AG04449 (cell line): ENCODE measurements around the gene BEX2.
"Not testable (repeated sequence)": the region's sequence is repeated elsewhere in the genome, so short reads cannot be mapped to it uniquely, and the experiment has no call there.

ENCODE experiments used
- CTCF ChIA-PET: fragments of 350-600 bp; formaldehyde crosslinking; extraction: SDS; loops from one replicate; lab custom pipeline; 2021; ENCODE audit warnings: antibody characterized with exemption; lab: Yijun Ruan, JAX
- POLR2A ChIA-PET: fragments of 400-600, 350-600 bp; formaldehyde crosslinking; extraction: SDS; loops from one replicate; lab custom pipeline; 2020; ENCODE audit warnings: antibody characterized with exemption, inconsistent platforms; lab: Yijun Ruan, JAX
- DNase-seq: peaks from one replicate; pipeline ENCODE4 v3.0.0-alpha.2; 2010; ENCODE audit warnings: low read depth, low spot score
- H3K4me3 ChIP-seq: 2 replicates; pipeline ENCODE4 v1.5.1; 2011; ENCODE audit warnings: low read depth, mild to moderate bottlenecking, control low read depth, low read length
- TF ChIP-seq, protein P1 (sequence below): IDR thresholded peaks from one replicate; pipeline ENCODE4 v1.5.1; 2011; ENCODE audit warnings: mild to moderate bottlenecking, moderate library complexity, low read length, control low read depth, inconsistent platforms; ENCODE audit not compliant: insufficient read depth; ENCODE audit errors: missing control alignments

The BEX2 gene

DNA sequence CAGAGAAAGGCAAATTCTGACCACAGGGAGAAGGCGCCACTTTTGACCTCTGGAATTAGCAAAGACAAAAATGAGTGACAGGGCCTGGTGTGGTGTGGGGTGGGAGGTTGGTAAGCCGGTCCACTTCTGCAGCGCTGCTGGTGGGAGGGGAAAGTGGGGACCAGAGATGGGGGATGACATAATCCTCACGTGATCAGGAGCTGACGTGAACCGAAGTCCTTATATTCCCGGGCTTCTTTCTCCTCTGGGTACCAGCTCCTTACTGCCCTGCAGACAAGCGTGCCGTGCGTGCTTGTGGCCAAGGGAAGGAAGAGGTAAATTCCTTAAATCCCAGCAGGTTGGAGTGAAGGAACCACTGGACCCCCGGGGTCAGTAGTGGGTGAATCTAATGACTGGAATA is 19.2 kb upstream of the BEX2 start, which contains the start of gene TCEAL7:
Gene TCEAL7, plus strand, starts transcription at position 249 of the 400 bp plus-strand sequence. CDS start 1,165 bp downstream, outside the sequence.
- no peak for DNase-seq
- POLR2A ChIA-PET, result no interaction called here

DNA sequence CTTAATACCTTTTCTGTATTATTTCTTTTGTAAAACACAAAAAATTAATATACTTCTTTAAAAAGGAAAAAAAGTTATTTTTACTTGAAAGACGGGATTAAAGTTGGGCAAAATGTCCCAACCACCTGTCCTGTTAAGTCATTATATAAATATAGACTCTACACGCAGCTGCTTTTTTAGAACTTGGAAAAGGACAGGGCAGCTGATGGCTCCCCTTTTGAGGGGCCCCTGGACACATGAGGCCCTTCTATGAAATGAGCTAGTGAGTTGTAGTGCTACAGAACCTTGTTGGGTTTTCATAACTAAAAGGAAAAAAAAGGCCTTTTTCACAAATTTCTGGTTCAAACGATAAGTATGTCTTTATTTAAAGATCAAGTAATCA is 600 bp upstream of the BEX2 start:
- DNase-seq, result no peak
- ChIA-PET POLR2A (no interaction called here), CTCF (no interaction called here)
- TF ChIP-seq, protein P1, sequence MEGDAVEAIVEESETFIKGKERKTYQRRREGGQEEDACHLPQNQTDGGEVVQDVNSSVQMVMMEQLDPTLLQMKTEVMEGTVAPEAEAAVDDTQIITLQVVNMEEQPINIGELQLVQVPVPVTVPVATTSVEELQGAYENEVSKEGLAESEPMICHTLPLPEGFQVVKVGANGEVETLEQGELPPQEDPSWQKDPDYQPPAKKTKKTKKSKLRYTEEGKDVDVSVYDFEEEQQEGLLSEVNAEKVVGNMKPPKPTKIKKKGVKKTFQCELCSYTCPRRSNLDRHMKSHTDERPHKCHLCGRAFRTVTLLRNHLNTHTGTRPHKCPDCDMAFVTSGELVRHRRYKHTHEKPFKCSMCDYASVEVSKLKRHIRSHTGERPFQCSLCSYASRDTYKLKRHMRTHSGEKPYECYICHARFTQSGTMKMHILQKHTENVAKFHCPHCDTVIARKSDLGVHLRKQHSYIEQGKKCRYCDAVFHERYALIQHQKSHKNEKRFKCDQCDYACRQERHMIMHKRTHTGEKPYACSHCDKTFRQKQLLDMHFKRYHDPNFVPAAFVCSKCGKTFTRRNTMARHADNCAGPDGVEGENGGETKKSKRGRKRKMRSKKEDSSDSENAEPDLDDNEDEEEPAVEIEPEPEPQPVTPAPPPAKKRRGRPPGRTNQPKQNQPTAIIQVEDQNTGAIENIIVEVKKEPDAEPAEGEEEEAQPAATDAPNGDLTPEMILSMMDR, result no peak
- H3K4me3 ChIP-seq, result no peak overlapping the region

More for the DNA sequence above, 19.2 kb upstream of the BEX2 start, which contains the start of gene TCEAL7:
- CTCF ChIA-PET, result no interaction called here
- peak within 1 kb of the TSS; percentile 52 for H3K4me3 ChIP-seq
- TF ChIP-seq, protein P1, result no peak

DNA sequence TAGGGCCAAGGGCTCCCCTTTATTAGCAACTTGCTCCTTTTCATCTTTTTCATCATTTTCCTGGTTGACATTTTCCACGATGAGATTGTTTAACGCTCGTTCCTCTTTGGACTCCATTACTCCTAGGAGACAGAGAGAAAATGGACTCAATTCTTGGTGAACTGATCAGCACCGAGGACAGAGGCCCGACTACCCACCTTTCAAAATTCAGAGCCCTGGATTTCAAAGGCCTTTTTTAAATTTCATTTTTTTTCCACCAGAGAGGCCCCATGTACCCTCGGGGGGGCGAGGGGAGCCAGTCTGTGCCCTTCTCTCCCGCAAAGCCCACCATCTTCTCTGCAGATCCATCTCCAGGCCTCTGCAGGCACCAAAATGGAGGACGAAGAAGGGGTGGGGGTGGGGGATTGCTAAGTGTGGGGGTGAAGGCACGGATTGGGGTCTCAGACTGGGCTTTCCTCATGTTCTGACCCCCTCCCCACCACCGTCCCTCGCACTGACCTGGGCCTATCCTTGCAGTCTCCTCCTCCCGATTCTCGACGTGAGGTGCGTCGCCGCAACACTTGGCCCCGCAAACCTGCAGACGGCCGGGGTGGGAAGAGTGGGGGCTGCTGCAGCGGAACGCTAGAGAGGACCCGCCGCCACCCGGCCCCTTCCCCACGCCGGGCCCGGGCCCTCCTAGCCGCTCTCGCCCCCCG is 783 bp downstream of the BEX2 start:
- H3K4me3 ChIP-seq, result no peak overlapping the region
- ChIA-PET CTCF (no interaction called here), POLR2A (interaction anchor here (0.6 kb wide), 1 partner anchor 474 kb away, joined by 4 read pairs; no protein-coding TSS in a partner anchor)
- no peak for DNase-seq
- TF ChIP-seq, protein P1, result no peak

DNA sequence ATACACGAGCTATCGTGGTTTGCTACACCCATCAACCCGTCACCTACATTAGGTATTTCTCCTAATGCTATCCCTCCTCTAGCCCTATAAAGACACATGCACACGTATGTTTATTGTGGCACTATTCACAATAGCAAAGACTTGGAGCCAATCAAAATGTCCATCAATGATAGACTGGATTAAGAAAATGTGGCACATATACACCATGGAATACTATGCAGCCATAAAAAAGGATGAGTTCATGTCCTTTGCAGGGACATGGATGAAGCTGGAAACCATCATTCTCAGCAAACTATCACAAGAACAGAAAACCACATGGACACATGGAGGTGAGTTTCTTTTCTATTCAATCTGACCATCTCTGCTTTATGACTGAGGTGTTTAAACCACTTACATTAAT is 5.1 kb downstream of the BEX2 start:
- CTCF ChIA-PET, POLR2A ChIA-PET, H3K4me3 ChIP-seq, DNase-seq: not testable (repeated sequence)

DNA sequence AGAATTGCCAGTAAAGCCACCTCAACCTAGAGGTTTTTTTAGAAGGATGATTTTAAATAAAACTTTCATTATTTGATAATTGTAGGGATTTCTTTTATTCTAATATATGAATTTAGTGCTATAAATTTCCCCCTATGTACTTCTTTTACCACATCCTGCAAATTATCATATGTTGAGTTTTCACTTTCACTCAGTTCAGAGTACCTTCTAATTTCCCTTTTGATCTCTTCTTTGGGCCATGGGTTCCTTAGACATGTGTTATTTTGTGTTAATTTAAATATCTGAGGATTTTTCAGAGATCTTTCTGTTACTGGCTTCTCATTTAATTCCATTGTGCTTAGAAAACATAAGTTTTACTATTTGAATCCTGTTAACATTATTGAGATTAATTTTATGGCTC is 6.1 kb downstream of the BEX2 start:
- TF ChIP-seq, protein P1, result no peak
- DNase-seq, result no peak
- no peak overlapping the region for H3K4me3 ChIP-seq
- CTCF ChIA-PET, result no interaction called here
- POLR2A ChIA-PET, result no interaction called here

DNA sequence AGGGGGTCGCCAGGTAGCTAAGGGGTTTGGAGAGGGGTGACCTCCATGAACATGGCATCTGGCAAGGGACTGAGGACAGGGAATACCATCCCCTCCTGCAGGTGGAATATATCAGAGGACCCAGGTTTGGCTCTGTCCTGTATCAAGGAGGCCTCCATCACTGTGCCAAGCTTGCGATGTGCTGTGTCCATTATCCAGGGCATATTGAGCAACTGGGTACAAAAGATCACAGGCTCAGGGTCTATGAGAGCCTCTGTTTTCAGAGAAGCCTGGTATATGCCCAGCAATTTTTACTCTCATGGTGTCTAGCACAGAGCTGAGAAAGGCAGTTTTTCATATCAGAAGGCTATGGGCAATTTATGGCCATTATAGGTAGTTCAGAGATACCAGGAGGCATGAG is 17.7 kb downstream of the BEX2 start:
- TF ChIP-seq, protein P1, result no peak
- no peak for DNase-seq
- POLR2A ChIA-PET, result no interaction called here
- no peak overlapping the region for H3K4me3 ChIP-seq
- CTCF ChIA-PET, result no interaction called here

DNA sequence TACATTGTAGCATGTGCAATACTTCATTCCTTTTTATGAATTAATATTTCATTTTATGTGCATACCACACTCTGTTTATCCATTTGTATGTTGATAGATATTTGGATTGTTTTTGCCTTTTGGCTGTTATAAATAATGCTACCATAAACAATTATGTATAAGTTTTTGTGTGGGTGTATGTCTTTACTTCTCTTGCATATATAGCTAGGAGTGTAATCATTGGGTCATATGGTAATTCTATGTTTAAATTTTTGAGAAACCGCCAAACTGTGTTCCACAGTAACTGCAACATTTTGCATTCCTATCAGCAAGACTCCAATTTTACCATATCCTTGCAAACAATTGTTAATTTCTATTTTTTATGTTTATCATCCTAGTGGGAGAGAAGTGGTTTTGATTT is 31.2 kb downstream of the BEX2 start:
- H3K4me3 ChIP-seq, result no peak overlapping the region
- CTCF ChIA-PET, result no interaction called here
- POLR2A ChIA-PET, result no interaction called here
- no peak for DNase-seq
- TF ChIP-seq, protein P1, result no peak
